GM18873 (cell line): ENCODE data around the gene MUC20.
"Not testable (repeated sequence)": the region's sequence is repeated elsewhere in the genome, so short reads cannot be mapped to it uniquely, and the experiment has no call there.

Source experiments
- ATAC-seq: cut with Tn5 transposase; IDR thresholded peaks from one replicate; pipeline ENCODE4 v1.9.1; 2021; ENCODE audit warnings: mild to moderate bottlenecking, moderate library complexity, moderate number of reproducible peaks; ENCODE audit not compliant: unreplicated experiment, low FRiP score

MUC20 gene, protein sequence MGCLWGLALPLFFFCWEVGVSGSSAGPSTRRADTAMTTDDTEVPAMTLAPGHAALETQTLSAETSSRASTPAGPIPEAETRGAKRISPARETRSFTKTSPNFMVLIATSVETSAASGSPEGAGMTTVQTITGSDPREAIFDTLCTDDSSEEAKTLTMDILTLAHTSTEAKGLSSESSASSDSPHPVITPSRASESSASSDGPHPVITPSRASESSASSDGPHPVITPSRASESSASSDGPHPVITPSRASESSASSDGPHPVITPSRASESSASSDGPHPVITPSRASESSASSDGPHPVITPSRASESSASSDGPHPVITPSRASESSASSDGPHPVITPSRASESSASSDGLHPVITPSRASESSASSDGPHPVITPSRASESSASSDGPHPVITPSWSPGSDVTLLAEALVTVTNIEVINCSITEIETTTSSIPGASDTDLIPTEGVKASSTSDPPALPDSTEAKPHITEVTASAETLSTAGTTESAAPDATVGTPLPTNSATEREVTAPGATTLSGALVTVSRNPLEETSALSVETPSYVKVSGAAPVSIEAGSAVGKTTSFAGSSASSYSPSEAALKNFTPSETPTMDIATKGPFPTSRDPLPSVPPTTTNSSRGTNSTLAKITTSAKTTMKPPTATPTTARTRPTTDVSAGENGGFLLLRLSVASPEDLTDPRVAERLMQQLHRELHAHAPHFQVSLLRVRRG

GRCh38 chr3:195720831-195721506 is at the start of gene MUC20:
Gene MUC20, plus strand, starts transcription at chr3:195720978. Its CDS starts 30 bp downstream, at chr3:195721008.
- ATAC-seq, result not testable (repeated sequence)

- not testable (repeated sequence) for ATAC-seq
Observed at GRCh38 chr3:195671283-195671682, 49.5 kb upstream of the MUC20 start.

GRCh38 chr3:195673711-195674110 is 47.1 kb upstream of the MUC20 start:
- not testable (repeated sequence) for ATAC-seq

- not testable (repeated sequence) for ATAC-seq
Observed at GRCh38 chr3:195678391-195679015, 42.3 kb upstream of the MUC20 start.

GRCh38 chr3:195680690-195681089 is 40.1 kb upstream of the MUC20 start:
- ATAC-seq, result not testable (repeated sequence)

GRCh38 chr3:195681458-195682103 is 39.2 kb upstream of the MUC20 start:
- not testable (repeated sequence) for ATAC-seq

GRCh38 chr3:195682104-195682742 is 38.6 kb upstream of the MUC20 start:
- ATAC-seq, result not testable (repeated sequence)

DNA sequence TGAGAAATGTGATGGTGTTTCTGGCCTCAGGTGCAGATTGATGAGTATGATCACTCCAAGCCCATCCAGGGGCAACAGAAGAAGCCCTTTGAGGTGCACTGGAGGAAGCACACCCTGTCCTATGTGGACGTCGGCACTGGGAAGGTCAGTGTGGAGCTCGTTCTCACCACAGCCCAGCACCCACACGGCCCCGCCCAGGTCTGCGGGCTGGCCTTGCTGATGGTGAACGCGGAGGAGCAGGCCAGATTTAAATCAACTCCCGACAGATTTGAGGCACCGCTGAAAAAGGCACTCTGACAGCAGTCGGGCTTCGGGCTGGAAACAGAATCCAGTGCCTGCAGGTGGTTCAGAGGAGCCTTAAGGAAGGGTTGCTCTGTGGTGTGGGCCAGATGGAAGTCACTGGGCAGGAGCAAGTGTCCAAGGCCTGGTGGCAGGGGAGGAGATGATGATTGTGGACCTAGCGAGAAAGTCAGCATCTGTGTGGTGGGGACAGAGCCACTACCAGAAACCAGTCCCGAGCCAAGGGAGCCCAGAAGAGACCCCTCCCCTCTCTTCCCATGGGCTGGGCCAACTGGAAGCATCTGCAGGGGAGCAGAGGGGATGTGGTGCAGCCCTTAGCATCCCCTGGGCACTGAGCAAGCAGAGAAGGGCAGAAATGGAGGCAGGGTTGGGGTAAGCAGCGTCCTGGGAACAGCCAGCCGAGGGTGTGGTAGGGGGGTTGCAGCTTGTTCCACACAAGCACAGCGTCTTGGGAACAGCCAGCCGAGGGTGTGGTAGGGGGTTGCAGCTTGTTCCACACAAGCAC is 36.9 kb upstream of the MUC20 start:
- ATAC-seq, result not testable (repeated sequence)

DNA sequence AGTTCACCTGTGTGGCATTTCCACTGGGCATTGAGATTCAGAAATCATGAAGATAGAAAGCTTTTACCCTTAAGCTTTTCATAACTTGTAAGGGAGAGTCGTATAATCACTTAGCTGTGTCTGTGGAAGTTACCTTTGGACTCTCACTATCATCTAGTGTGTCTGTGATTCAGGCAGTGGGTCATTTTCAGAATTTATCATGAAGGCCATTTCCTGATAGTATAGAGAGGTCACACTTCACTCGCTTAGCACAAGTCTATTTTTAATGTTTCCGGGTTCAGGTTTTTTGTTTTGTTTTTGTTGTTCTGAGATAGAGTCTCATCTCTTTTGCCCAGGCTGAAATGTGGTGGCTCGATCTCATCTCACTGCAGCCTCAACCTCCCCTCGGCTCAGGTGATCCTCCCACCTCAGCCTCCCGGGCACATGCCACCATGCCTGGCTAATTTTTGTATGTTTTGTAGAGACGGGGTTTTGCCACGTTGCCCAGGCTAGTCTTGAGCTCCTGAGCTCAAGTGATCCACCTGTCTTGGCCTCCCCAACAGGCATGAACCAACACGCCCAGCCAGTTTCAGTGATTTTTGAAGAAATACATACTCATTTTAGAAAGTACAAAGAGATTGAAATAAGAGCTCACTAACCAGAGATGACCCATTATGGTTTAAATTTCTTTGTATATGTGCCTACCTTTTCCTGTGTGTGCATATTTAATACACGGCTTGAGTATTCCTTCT is 36.1 kb upstream of the MUC20 start:
- ATAC-seq, result not testable (repeated sequence)

- not testable (repeated sequence) for ATAC-seq
Observed at GRCh38 chr3:195686537-195687208, 34.1 kb upstream of the MUC20 start.

DNA sequence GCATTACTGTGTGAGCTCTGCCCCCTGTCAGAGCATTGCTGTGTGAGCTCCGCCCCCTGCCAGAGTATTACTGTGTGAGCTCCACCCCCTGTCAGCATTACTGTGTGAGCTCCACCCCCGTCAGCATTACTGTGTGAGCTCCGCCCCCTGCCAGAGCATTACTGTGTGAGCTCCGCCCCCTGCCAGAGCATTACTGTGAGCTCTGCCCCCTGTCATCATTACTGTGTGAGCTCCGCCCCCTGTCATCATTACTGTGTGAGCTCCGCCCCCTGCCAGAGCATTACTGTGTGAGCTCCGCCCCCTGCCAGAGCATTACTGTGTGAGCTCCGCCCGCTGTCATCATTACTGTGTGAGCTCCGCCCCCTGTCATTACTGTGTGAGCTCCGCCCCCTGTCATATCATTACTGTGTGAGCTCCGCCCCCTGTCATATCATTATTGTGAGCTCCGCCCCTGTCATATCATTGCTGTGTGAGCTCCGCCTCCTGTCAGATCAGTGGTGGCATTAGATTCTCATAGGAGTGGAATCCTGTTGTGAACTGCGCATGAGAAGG is 33.5 kb upstream of the MUC20 start:
- ATAC-seq, result not testable (repeated sequence)

DNA sequence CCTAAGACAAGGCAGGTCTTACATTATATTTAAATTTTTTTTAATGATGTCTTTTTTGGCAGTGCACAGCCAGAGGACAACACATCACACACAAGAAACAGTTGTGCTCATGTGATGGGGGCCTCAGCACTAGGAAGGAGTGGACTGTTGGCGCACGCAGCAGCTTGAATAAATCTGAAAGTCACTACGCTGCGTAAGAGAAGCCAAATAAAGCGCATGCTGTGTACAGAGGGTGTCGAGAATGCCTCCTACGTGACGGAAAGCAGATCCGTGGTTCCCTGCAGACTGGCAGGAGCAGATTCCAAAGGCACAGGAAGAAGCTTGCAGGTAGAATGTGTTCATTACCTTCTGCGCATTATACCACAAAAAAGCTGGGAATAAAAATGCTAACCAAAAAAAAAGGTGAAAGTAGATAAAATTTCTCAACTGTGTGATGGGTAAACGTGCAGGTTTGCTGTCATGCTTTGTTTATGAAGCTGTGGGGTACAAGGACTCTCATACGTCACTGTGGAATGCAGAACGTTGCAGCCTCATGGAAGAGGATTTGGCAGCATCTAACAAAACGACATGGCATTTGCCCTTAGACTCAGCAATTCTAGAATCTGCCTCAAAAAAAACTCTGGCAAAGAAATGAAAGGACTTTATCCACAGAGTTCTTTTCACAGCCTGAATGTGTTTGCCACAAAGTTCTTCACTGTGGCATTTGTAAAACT is 32.2 kb upstream of the MUC20 start:
- ATAC-seq, result not testable (repeated sequence)

GRCh38 chr3:195689184-195690070 is 31.4 kb upstream of the MUC20 start:
- not testable (repeated sequence) for ATAC-seq

DNA sequence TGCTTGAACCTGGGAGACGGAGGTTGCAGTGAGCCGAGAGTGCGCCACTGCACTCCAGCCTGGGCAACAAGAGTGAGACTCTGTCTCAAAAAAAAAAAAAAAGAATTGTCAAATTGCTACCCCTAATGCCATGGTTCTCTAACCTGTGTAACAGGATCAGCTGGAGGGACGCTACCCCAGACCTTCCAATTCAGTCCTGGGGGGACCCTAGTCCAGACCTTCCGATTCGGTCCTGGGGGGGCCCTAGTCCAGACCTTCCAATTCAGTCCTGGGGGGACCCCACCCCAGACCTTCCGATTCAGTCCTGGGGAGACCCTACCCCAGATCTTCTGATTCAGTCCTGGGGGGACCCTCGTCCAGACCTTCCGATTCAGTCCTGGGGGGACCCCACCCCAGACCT is 29.8 kb upstream of the MUC20 start:
- no peak for ATAC-seq

DNA sequence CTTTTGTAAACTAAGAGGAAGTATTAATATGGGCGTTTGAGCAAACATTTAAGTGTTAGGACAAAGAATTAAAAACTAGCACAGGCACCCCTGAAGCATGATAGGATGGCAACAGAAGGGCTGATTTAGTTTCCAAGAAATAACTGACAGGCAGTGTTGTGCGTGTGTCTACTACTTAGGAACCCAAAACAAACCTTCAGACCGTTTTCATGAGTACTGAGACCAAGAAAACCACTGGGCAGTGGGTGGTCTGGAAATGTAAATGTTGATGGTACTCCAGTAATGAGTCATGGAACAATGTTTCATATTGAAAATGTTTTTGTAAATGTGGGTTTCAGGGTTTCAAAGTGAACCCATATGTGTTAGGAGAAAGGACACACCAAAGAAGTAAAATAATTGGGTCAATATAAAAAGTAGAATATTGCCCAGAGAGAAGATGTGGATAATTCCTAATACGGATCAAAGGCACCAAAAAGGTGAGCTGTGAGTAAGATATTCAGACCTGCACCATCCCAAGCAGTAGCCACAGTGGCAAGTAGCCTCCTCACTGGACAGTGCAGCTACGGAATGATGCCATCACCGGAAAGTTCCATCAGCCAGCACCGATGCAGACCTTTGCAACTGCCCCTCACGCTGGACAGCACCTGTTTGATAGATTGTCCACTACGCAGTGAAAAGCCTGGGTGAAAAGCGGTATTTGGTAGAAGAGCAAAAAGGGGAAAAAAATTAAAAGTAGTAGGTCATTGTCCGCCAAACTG is 29.0 kb upstream of the MUC20 start:
- not testable (repeated sequence) for ATAC-seq
